WERI-Rb-1 (cell line): Measurements from ENCODE around the gene CGB3.
"Not testable (repeated sequence)": the region's sequence is repeated elsewhere in the genome, so short reads cannot be mapped to it uniquely, and the experiment has no call there.

Experiments used
- DNase-seq: peaks from one replicate; pipeline ENCODE4 v3.0.0-alpha.2; 2020
- H3K27ac ChIP-seq: fragments of 250-450 bp; sonication (Bioruptor Pico); 2 replicates; pipeline ENCODE4 v1.5.1; 2020; ENCODE audit warnings: mild to moderate bottlenecking, moderate library complexity
- H3K27me3 ChIP-seq: fragments of 250-450 bp; sonication (Bioruptor Pico); 2 replicates; pipeline ENCODE4 v1.5.1; 2021; ENCODE audit warnings: mild to moderate bottlenecking, low read depth, moderate library complexity; ENCODE audit not compliant: insufficient read depth, severe bottlenecking
- H3K36me3 ChIP-seq: fragments of 250-450 bp; sonication (Bioruptor Pico); 2 replicates; pipeline ENCODE4 v1.5.1; 2020; ENCODE audit warnings: mild to moderate bottlenecking, moderate library complexity
- H3K4me3 ChIP-seq: 2 replicates; pipeline ENCODE4 v1.5.1; 2011; ENCODE audit warnings: low read depth, mild to moderate bottlenecking, control low read depth, low read length
- H3K9me3 ChIP-seq: fragments of 250-450 bp; sonication (Bioruptor Pico); 2 replicates; pipeline ENCODE4 v1.5.1; 2021; ENCODE audit warnings: mild to moderate bottlenecking, moderate library complexity; ENCODE audit not compliant: severe bottlenecking
- TF ChIP-seq, protein P1 (sequence below): IDR thresholded peaks from 2 replicates; pipeline ENCODE4 v1.5.1; 2011; ENCODE audit warnings: low read depth, mild to moderate bottlenecking, control low read depth, inconsistent platforms, low read length

CGB3 gene

DNA sequence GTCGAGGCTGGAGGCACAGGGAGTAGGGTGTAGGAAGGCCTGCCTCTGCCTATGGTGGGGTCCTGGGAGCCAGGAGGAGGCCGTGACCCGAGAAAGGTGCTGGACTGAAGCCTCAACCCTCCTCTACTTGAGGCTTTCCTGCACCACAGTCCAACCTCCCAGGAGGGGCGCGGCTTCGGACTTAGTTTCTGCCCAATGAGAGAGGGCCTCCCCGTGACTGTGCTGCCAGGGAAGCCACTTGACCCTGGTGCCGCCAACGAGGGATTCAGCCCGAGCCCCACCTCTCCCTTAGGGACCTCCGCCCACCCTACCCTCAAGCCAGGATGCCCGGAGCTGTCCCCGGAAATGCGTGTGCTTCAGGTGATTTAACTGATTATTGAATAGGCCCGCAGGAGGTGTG is at the start of gene CGB3:
Gene CGB3 (minus strand): TSS at position 101 of the 400 bp plus-strand sequence. CDS start 362 bp downstream, outside the sequence.
- H3K9me3 ChIP-seq, H3K27ac ChIP-seq, H3K36me3 ChIP-seq, H3K4me3 ChIP-seq, H3K27me3 ChIP-seq, DNase-seq: not testable (repeated sequence)

DNA sequence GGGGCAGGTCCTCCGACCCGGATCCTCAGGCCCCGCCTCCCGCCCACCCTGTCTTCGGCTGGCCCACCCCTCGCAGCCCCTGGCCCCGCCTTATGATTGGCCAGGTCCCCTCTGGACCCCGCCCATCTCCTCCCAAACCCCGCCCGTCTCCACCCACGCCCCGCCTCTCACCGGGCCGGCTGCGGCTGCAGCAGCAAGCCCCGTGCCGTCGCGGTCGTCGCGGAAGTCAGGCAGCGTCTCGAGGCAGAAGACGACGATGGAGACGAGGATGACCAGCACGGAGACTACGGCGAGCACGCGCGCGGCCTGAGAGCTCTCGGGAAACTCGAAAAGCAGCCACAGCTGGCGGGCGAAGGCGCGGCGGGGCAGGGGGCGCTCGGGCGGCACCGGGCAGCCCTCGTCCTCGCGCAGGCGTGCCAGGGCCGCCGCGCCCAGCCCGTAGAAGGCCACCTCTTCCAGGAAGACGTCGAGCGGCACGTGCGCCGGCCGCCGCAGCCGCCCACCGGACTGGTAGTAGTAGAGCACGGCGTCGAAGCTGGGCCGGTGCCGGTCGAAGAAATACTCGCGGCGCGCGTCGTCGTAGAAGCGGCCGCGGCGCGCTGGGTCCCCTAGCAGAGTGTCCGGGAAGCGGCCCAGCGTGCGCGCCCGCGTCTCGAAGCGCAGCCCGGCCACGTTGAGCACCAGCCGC is 47.9 kb upstream of the CGB3 start:
- Histone ChIP-seq H3K4me3 (peak overlapping the region; percentile 26; the same call in 1 of the 2 replicates), H3K27ac (no peak overlapping the region), H3K36me3 (no peaks in the 10 kb centered on the region), H3K27me3 (peaks cover 19% of the 10 kb centered on the region), H3K9me3 (no peaks in the 10 kb centered on the region)
- DNase-seq, result peak; percentile 72
- TF ChIP-seq, protein P1, sequence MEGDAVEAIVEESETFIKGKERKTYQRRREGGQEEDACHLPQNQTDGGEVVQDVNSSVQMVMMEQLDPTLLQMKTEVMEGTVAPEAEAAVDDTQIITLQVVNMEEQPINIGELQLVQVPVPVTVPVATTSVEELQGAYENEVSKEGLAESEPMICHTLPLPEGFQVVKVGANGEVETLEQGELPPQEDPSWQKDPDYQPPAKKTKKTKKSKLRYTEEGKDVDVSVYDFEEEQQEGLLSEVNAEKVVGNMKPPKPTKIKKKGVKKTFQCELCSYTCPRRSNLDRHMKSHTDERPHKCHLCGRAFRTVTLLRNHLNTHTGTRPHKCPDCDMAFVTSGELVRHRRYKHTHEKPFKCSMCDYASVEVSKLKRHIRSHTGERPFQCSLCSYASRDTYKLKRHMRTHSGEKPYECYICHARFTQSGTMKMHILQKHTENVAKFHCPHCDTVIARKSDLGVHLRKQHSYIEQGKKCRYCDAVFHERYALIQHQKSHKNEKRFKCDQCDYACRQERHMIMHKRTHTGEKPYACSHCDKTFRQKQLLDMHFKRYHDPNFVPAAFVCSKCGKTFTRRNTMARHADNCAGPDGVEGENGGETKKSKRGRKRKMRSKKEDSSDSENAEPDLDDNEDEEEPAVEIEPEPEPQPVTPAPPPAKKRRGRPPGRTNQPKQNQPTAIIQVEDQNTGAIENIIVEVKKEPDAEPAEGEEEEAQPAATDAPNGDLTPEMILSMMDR, result no peak

DNA sequence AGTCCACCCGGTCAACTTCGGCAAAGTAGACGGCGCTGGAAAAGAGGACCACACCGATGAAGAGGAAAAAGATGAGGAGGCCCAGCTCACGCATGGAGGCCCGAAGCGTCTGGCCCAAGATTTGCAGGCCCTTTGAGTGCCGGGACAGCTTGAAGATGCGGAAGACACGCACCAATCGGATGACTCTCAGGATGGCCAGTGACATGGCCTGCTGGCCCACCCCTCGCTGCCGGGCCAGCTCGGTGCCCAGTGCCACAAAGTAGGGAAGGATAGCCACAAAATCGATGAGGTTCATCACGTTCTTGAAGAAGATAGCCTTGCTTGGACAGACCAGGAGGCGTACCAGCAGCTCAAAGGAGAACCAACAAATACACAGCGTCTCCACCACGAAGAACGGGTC is 46.3 kb upstream of the CGB3 start:
- Histone ChIP-seq H3K4me3 (no peak overlapping the region), H3K27me3 (peaks cover 19% of the 10 kb centered on the region), H3K9me3 (no peaks in the 10 kb centered on the region), H3K36me3 (no peaks in the 10 kb centered on the region), H3K27ac (no peak overlapping the region)
- no peak for DNase-seq
- TF ChIP-seq, protein P1, result no peak

DNA sequence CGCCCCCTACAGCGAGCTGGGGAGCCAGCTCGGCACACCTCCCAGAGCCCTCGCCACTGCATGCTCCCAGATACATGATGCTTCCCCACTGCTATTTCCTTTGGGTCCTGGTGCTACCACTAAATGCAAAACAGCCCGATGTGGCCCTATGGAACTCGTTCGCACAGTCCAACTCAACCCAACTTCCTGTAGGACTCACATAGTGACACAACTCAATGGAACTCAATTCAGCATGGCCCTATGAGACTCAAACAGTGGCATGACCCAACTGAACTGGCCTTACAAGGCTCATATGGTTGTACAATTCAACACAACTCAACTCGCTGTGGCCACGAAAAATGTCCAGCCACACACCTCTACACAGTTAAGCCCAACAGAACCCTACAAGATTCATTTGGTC is 44.9 kb upstream of the CGB3 start:
- TF ChIP-seq, protein P1, result no peak
- Histone ChIP-seq H3K36me3 (no peaks in the 10 kb centered on the region), H3K27ac (no peak overlapping the region), H3K4me3 (no peak overlapping the region), H3K9me3 (no peaks in the 10 kb centered on the region), H3K27me3 (peaks cover 19% of the 10 kb centered on the region)
- no peak for DNase-seq

DNA sequence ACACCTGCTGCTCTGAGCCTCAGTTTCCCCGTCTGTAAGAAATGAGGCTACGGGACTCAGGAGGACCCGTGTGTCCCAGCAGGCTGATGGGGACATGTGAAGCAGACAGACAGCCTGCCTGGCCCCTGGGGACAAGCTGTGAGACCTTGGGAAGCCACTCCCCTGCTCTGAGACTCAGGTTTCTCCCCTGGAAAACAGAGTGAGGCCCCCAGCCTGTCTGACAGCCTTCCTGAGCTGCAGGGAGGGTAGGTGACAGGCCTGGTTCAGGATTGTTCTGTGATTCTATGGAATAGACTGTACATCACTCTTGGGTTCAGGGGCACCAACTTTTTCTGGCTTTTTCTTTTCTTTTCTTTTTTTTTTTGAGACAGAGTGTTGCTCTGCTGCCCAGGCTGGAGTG is 43.4 kb upstream of the CGB3 start:
- no peak overlapping the region for H3K4me3 ChIP-seq
- TF ChIP-seq, protein P1, result no peak
- no peak overlapping the region for H3K27ac ChIP-seq
- no peaks in the 10 kb centered on the region for H3K36me3 ChIP-seq
- no peaks in the 10 kb centered on the region for H3K9me3 ChIP-seq
- H3K27me3 ChIP-seq, result peaks cover 9% of the 10 kb centered on the region
- DNase-seq, result no peak

DNA sequence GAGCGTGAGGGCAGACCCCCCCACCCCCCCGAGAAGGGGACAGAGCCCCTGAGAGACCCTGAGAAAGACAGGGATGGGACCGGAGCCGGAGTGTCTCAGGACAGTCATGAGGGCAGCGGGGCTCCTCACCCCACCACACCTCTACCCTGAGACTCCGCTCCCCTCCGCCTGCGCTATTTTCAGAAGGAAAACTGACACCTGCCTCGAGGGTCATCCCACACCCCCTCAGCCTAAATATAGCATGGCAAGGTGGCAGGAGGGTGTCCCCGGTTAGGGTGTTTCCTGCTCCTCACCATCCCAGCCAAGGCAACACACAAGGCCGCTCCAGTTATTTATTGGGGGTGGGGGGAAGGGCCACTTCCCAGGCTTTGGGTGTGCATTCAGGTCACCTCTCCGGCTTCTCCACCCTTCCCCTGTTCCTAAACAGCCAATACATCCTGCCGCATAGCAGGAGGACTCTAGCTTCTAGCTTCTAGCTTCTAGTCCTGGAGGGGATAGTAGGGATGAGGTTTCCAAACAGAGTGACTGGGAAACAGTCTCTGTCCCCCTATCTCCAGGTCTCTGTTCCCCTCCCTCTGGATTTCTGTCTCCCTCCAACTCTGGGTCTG is 41.9 kb upstream of the CGB3 start:
- H3K27ac ChIP-seq, result no peak overlapping the region; the same call in 1 of the 2 replicates
- H3K36me3 ChIP-seq, result no peaks in the 10 kb centered on the region
- H3K4me3 ChIP-seq, result no peak overlapping the region
- no peaks in the 10 kb centered on the region for H3K27me3 ChIP-seq
- no peak for DNase-seq
- H3K9me3 ChIP-seq, result no peaks in the 10 kb centered on the region
- TF ChIP-seq, protein P1, result no peak
